SJSA1 (cell line): ENCODE results near the gene TAOK3. TPM values are rescaled to one million over a fixed set of nuclear protein-coding genes. Genes with fewer than 3 reads are reported as not detected.
"Not testable (repeated sequence)": the region's sequence is repeated elsewhere in the genome, so short reads cannot be mapped to it uniquely, and the experiment has no call there.

Source experiments
- DNase-seq, 2 experiments: peaks; one replicate each; pipeline ENCODE4 v3.0.0-alpha.2; 2015 to 2020; ENCODE audit warnings: low spot score in 2 of 2, low read depth in 1 of 2
- H3K27ac ChIP-seq: fragments of 250-450 bp; sonication (Bioruptor Pico); 2 replicates; pipeline ENCODE4 v1.5.1; 2020; ENCODE audit warnings: mild to moderate bottlenecking, moderate library complexity
- H3K27me3 ChIP-seq: fragments of 250-450 bp; sonication (Bioruptor Pico); replicated peaks from 2 replicates; pipeline ENCODE4 v1.5.1; 2020; ENCODE audit warnings: mild to moderate bottlenecking, moderate library complexity
- H3K36me3 ChIP-seq: fragments of 250-450 bp; sonication (Bioruptor Pico); 2 replicates; pipeline ENCODE4 v1.5.1; 2020; ENCODE audit warnings: mild to moderate bottlenecking
- H3K4me1 ChIP-seq: fragments of 250-450 bp; sonication (Bioruptor Pico); replicated peaks from 2 replicates; pipeline ENCODE4 v1.6.1; 2021; ENCODE audit warnings: mild to moderate bottlenecking
- H3K4me3 ChIP-seq: fragments of 250-450 bp; sonication (Bioruptor Pico); 2 replicates; pipeline ENCODE4 v1.5.1; 2020; ENCODE audit warnings: mild to moderate bottlenecking
- H3K9me3 ChIP-seq: fragments of 250-450 bp; sonication (Bioruptor Pico); replicated peaks from 2 replicates; pipeline ENCODE4 v1.5.1; 2020; ENCODE audit warnings: mild to moderate bottlenecking
- total RNA-seq: library from RNA; depleted of rRNA; stranded (reverse); fragments of >200 nt; shearing (Covaris generic); gene quantifications from 2 replicates; pipeline ENCODE4 v1.2.3, GENCODE V29; 2014

The TAOK3 gene
- total RNA-seq, 1 experiment from 2014 or later: 16.0 TPM

DNA sequence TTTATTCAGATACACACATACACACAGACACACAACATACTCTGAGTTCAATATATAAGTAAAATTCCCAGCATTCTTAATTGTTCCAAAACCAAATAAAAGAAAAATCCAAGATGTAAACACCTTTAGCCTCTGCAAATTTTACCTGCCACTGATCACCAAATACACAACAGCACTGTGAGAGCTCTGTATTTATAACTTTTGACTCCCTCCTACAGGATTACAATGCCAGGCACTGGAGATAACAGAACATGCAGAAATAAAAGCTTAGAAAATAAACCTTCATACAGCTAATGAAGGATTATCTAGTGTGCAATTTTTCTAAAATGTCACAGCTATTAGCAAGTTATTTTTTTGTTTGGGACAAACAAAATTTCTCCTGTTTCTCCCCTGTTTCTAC, 85.0 kb downstream of the TAOK3 start:
- Histone ChIP-seq H3K27ac (no peak overlapping the region), H3K4me1 (peaks cover 10% of the 10 kb centered on the region), H3K4me3 (no peak overlapping the region), H3K27me3 (no peaks in the 10 kb centered on the region), H3K36me3 (no peaks in the 10 kb centered on the region), H3K9me3 (no peaks in the 10 kb centered on the region)
- DNase-seq: no peak

DNA sequence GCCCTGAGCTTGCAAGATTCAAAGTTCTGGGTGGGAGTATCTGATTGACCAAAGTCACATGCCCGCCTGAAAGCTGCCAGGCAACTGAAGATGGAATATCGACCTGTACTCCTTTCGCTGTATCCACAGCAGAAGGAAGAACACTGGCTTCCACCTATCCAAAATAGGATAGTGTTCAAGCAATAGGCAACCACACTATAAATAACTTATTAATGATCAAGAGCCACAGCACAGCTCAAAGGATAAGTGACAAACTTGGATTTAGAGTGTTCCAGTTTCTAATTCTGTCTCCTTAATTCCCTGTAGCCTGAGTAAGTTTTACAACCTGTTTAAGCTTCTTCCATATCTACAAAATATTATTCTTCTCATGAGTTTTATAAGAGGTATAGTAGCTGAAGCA, 89.9 kb downstream of the TAOK3 start:
- no peak overlapping the region for H3K4me3 ChIP-seq
- no peaks in the 10 kb centered on the region for H3K36me3 ChIP-seq
- H3K9me3 ChIP-seq: no peaks in the 10 kb centered on the region
- H3K27me3 ChIP-seq: no peaks in the 10 kb centered on the region
- no peak for DNase-seq
- no peaks in the 10 kb centered on the region for H3K4me1 ChIP-seq
- H3K27ac ChIP-seq: no peak overlapping the region

DNA sequence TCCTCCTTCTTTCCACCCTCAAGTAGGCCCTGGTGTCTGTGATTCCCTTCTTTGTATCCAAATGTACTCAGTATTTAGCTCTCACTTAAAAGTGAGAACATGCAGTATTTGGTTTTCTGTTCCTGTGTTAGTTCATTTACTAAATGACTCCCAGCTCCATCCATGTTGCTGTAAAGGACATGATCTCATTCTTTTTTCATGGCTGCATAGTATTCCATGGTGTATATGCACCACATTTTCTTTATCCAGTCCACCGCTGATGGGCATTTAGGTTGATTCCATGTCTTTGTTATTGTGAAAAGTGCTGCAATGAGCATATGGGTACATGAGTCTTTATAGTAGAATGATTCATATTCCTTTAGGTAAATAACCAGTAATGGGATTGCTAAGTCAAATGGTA, 94.4 kb downstream of the TAOK3 start:
- H3K9me3 ChIP-seq, H3K36me3 ChIP-seq, H3K4me3 ChIP-seq, DNase-seq, H3K27ac ChIP-seq, H3K4me1 ChIP-seq, H3K27me3 ChIP-seq: not testable (repeated sequence)

DNA sequence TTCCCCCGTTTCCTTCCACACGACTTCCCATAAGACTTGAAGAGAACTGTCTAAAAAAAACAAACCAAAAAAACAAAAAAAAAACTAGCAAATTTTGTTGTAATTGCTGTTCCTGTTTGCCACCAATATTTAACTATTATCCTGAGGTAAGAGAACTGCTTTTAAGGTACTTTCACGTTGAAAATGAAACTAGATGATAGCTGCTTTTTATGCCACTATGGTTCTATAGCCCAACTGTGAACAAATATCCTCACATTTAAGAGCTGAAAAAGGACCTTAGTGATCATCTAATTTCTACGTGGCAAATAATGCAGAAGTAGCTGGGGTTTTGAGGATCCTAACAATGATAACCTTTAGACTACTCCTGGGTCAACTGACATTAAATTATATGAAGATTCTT, 98.6 kb downstream of the TAOK3 start:
- Histone ChIP-seq H3K27me3 (no peaks in the 10 kb centered on the region), H3K4me3 (no peak overlapping the region), H3K27ac (no peak overlapping the region), H3K36me3 (no peaks in the 10 kb centered on the region), H3K9me3 (no peaks in the 10 kb centered on the region), H3K4me1 (no peaks in the 10 kb centered on the region)
- no peak for DNase-seq

DNA sequence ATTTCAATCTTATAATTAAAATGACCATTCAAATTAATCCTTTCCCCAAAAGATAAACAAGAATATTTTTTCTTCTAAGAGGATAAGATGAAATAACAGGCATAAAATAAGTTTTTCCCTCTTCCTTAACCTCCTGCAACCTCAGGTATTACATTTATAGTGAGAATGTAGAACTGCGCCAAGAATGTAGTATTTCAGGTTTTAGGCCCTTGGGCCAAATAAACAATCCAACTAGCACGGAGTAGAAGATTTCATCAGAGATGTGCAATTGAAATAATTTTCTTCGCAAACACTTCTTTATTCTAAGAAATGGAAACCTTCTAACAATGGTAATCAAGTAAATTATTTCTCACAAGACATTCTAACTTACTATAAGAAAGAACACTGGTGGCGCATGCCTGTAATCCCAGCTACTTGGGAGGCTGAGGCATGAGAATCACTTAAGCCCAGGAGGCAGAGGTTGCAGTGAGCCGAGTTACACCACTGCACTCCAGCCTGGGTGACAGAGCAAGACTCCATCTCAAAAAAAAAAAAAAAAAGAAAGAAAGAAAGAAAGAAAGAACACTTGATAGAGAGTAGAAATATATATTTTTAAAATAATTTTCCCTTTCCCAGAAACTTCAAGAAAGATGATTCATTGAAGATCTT, 100.8 kb downstream of the TAOK3 start:
- no peak overlapping the region for H3K27ac ChIP-seq
- no peaks in the 10 kb centered on the region for H3K9me3 ChIP-seq
- DNase-seq: no peak
- H3K36me3 ChIP-seq: no peaks in the 10 kb centered on the region
- no peaks in the 10 kb centered on the region for H3K27me3 ChIP-seq
- no peak overlapping the region for H3K4me3 ChIP-seq
- no peaks in the 10 kb centered on the region for H3K4me1 ChIP-seq

DNA sequence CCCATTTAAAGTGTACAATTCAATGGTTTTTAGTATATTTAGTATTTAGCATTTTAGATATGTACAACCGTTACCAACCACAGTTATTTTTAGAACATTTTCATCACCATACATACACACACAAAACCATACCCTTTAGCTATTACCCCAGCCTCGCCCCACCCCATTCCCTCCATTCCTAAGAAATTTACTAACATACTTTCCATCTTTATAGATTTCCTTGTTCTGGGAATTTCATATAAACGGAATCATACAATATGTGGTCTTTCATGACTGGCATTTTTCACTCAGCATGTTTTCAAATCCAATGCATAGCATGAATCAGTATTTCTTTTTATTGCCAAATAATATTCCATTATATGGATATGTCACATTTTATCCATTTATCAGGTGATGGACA, 101.5 kb downstream of the TAOK3 start:
- Histone ChIP-seq H3K9me3 (no peaks in the 10 kb centered on the region), H3K4me3 (no peak overlapping the region), H3K4me1 (no peaks in the 10 kb centered on the region), H3K27me3 (no peaks in the 10 kb centered on the region), H3K36me3 (no peaks in the 10 kb centered on the region), H3K27ac (no peak overlapping the region)
- DNase-seq: no peak

DNA sequence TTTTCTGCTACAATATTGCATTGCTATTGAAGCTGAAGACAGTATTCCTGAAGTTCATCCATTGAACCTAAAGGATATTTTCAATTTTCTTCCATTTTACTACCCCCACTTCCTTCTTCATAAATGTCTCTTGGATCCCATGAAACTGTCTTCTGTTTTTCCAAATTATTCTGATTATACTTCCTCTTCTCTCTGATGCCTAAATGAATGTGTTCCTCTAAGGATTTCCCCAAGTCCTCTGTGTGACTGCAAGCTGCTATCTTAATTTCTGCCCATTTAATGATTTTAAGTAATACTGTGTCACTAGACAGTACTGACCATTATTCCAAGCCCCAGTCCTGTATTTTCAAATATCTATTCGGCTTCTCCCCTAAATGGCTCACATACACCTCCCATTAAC, 102.9 kb downstream of the TAOK3 start:
- Histone ChIP-seq H3K9me3 (no peaks in the 10 kb centered on the region), H3K27ac (no peak overlapping the region), H3K4me3 (no peak overlapping the region), H3K27me3 (no peaks in the 10 kb centered on the region), H3K4me1 (no peaks in the 10 kb centered on the region), H3K36me3 (no peaks in the 10 kb centered on the region)
- no peak for DNase-seq

DNA sequence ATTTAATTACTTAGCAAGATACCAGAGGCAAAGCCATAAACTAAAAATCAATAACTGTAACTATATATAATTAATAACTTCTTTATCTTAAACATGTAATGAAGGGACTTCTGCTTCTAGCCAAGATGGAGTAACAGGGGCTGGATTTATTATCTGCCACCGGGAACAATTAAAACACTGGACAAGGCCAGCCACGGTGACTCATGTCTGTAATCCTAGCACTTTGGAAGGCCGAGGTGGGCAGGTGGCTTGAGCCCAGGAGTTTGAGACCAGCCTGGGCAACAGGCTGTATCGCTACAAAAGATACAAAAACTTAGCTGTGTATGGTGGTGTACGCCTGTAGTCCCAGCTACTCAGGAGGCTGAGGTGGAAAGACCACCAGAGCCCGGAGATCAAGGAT, 113.6 kb downstream of the TAOK3 start:
- H3K27me3 ChIP-seq: no peaks in the 10 kb centered on the region
- H3K4me3 ChIP-seq: no peak overlapping the region
- no peaks in the 10 kb centered on the region for H3K4me1 ChIP-seq
- H3K27ac ChIP-seq: no peak overlapping the region
- no peak for DNase-seq
- H3K9me3 ChIP-seq: no peaks in the 10 kb centered on the region
- H3K36me3 ChIP-seq: 0 out of 2 replicates have a peak, but pooled peaks cover 3% of the 10 kb centered on the region

DNA sequence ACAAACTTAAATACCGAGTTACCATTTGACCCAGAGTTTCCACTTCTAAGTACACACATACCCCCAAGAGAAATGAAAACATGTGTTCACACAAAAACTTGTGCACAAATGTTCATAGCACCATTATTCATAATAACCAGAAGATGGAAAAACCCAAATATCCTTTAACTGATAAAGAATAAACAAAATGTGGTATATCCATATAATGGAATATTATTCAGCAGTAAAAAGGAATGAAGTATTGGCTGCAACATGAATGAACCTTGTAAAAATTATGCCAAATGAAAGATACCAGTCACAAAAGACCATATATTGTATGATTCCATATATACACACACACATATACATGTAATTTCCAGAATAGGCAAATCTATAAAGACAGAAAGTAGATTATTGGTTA, 116.4 kb downstream of the TAOK3 start:
- 0 out of 2 replicates have a peak, but pooled peaks cover 4% of the 10 kb centered on the region for H3K36me3 ChIP-seq
- no peaks in the 10 kb centered on the region for H3K4me1 ChIP-seq
- no peaks in the 10 kb centered on the region for H3K27me3 ChIP-seq
- DNase-seq: no peak
- H3K27ac ChIP-seq: no peak overlapping the region
- no peak overlapping the region for H3K4me3 ChIP-seq
- H3K9me3 ChIP-seq: no peaks in the 10 kb centered on the region

DNA sequence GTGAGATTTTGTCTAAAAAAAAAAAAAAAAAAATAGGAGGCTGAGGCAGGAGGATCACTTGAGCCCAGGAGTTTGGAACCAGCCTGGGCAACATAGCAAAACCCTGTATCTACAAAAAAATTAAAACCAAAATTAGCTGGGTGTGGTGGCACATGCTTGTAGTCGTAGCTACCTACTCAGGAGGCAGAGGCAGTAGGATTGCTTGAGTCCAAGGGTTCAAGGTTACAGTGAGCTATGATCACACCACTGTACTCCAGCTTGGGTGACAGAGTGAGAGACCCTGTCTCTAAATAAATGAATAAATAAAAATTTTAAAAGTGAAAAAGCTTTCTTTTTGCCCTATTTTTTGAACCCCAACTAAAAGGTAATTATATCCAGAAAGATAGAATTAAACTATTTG, 123.2 kb downstream of the TAOK3 start:
- H3K27me3 ChIP-seq: no peaks in the 10 kb centered on the region
- H3K27ac ChIP-seq: no peak overlapping the region
- no peaks in the 10 kb centered on the region for H3K9me3 ChIP-seq
- no peak overlapping the region for H3K4me3 ChIP-seq
- H3K36me3 ChIP-seq: 0 out of 2 replicates have a peak, but pooled peaks cover 4% of the 10 kb centered on the region
- no peak for DNase-seq
- H3K4me1 ChIP-seq: no peaks in the 10 kb centered on the region

DNA sequence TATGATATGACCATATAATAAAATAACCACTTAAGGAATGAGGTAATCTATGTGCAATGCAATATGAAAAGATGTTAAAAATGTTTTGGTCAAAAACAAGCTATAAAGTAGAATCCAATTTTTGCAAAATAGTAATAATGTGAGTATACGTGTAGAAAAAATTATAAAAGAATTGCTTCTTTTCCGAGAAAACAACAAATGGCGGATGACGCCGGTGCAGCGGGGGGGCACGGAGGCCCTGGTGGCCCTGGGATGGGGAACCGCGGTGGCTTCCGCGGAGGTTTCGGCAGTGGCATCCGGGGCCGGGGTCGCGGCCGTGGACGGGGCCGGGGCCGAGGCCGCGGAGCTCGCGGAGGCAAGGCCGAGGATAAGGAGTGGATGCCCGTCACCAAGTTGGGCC, 126.8 kb downstream of the TAOK3 start:
- DNase-seq, H3K4me3 ChIP-seq, H3K4me1 ChIP-seq, H3K36me3 ChIP-seq, H3K27ac ChIP-seq, H3K9me3 ChIP-seq, H3K27me3 ChIP-seq: not testable (repeated sequence)

DNA sequence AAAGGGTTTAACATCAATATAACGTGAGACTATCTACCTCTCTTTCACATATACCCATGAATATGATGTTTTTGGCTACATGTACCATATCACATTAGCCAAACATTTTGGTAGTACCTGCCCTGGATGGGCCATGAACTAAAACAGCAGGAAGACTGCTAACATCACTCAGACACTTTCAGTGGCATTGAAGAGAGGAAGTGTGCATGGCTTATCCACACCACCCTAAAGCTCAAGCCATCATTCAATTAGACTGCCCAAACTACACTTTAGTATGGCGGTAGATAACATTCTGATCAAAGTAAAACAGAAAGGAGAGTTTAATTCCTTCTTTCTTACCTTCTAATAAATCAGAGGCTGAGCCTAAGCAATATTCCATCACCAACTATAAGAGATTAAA, 133.8 kb downstream of the TAOK3 start:
- H3K36me3 ChIP-seq: peaks cover 30% of the 10 kb centered on the region
- no peaks in the 10 kb centered on the region for H3K4me1 ChIP-seq
- no peaks in the 10 kb centered on the region for H3K27me3 ChIP-seq
- no peaks in the 10 kb centered on the region for H3K9me3 ChIP-seq
- H3K4me3 ChIP-seq: no peak overlapping the region
- DNase-seq: no peak
- H3K27ac ChIP-seq: no peak overlapping the region

DNA sequence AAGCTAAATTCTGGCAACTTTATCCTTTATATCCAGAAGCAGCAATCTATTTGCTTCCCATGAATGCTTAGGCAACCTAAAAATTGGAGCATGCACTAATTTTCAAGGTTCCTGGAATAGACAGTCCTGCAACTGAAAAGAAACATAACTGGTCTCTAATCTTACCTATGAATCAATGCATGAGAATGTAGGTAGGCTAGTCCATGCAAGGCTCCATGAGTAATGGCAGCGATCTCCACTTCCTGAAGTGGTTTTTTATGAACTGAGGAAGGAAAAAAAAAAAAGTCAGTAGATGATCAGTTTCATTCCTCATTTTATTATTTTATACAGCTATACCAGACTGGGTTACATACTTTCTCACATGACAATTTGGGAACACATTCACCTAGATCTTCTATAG, 134.8 kb downstream of the TAOK3 start:
- H3K4me3 ChIP-seq: no peak overlapping the region
- no peaks in the 10 kb centered on the region for H3K4me1 ChIP-seq
- H3K27me3 ChIP-seq: no peaks in the 10 kb centered on the region
- H3K9me3 ChIP-seq: no peaks in the 10 kb centered on the region
- no peak overlapping the region for H3K27ac ChIP-seq
- H3K36me3 ChIP-seq: peaks cover 32% of the 10 kb centered on the region
- DNase-seq: no peak

DNA sequence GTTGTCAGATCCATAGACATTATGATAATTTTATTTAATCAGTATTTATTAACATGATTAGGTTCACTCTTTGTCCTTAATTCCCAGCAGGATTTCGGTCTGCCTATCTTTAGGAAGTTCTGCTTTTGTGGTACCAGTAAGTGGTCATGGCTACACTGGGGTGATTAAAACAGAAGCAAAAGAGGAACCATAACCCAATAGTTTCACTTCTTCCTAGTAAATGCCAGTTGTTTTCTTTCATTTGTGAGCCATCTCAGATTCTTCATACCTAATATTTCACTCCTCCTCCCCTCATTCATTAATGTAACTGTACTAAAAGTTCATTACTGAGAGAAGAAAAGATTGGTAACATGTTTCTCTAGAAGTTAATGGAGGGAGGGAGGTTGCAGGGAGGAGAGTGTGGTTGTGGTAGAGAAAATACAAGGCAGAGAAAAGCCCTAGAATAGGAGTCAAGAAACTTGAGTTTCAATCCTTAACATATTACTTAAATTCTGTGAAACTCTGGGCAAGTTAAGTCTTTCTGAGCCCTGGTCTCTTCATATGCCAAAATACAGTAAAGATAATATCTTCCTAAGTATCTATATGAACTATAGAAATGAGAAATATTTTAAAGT, 135.5 kb downstream of the TAOK3 start:
- peaks cover 32% of the 10 kb centered on the region for H3K36me3 ChIP-seq
- no peak overlapping the region for H3K27ac ChIP-seq
- H3K4me3 ChIP-seq: no peak overlapping the region
- H3K4me1 ChIP-seq: no peaks in the 10 kb centered on the region
- no peak for DNase-seq
- no peaks in the 10 kb centered on the region for H3K27me3 ChIP-seq
- H3K9me3 ChIP-seq: no peaks in the 10 kb centered on the region

DNA sequence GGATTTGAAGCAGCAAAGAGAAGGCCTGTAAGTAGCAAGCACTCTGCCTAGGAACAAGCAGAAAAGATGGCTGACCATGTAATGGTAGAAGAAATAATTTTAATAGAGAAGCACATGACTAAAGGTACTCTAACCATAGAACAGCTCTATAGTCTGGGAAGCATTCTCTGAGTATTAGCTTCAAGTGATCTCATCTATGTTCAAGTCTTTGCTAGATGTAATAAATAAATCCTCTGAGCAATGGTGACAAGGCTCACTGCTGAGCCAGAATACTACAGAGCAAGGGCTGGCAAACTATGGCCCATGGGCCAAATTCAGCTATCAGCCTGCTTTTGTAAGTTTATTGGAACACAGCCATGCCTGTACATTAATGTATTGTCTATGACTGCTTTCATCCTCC, 152.0 kb downstream of the TAOK3 start:
- no peaks in the 10 kb centered on the region for H3K4me1 ChIP-seq
- H3K9me3 ChIP-seq: no peaks in the 10 kb centered on the region
- H3K36me3 ChIP-seq: no peaks in the 10 kb centered on the region
- no peak for DNase-seq
- H3K27ac ChIP-seq: no peak overlapping the region
- H3K27me3 ChIP-seq: no peaks in the 10 kb centered on the region
- no peak overlapping the region for H3K4me3 ChIP-seq
